DMS153 treated with DMSO at 0.1 percent for 48 hours (cell line): ENCODE data around the gene OTOG.

Experiments used
- DNase-seq: peaks from one replicate; lab custom pipeline; 2025; ENCODE audit not compliant: unreplicated experiment; lab: John Stamatoyannopoulos, UW

OTOG gene, protein sequence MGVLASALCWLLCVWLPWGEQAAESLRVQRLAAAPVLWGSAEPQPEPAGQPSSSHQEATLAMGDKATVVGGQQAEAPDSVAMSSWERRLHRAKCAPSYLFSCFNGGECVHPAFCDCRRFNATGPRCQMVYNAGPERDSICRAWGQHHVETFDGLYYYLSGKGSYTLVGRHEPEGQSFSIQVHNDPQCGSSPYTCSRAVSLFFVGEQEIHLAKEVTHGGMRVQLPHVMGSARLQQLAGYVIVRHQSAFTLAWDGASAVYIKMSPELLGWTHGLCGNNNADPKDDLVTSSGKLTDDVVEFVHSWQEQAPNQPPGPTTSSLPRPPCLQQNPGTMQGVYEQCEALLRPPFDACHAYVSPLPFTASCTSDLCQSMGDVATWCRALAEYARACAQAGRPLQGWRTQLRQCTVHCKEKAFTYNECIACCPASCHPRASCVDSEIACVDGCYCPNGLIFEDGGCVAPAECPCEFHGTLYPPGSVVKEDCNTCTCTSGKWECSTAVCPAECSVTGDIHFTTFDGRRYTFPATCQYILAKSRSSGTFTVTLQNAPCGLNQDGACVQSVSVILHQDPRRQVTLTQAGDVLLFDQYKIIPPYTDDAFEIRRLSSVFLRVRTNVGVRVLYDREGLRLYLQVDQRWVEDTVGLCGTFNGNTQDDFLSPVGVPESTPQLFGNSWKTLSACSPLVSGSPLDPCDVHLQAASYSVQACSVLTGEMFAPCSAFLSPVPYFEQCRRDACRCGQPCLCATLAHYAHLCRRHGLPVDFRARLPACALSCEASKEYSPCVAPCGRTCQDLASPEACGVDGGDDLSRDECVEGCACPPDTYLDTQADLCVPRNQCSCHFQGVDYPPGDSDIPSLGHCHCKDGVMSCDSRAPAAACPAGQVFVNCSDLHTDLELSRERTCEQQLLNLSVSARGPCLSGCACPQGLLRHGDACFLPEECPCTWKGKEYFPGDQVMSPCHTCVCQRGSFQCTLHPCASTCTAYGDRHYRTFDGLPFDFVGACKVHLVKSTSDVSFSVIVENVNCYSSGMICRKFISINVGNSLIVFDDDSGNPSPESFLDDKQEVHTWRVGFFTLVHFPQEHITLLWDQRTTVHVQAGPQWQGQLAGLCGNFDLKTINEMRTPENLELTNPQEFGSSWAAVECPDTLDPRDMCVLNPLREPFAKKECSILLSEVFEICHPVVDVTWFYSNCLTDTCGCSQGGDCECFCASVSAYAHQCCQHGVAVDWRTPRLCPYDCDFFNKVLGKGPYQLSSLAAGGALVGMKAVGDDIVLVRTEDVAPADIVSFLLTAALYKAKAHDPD (N-terminal part only)

DNA sequence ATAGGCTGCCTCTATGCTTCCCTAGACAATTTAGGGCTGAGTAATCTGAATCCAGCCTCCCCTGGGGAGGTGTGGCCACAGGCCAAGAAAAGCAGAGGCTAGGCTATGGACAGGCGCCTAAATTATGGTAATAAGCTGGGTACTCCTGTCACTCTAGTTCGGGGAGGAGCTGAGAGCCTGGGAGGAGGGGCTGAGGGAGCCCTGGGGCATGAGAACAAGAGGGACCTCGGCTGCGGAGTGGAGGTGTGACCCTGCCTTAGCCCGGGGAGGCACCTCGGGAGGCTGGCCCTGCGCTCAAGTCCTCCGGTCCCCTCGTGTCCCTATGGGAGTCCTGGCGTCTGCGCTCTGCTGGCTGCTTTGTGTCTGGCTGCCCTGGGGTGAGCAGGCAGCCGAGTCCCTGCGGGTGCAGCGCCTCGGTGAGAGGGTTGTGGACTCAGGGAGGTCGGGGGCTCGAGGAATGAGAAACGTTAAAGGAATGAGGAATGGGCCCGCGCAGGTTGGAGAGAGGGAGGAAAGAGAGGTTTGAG is at the start of gene OTOG:
Gene OTOG, plus strand, starts transcription at position 209 of the 527 bp plus-strand sequence. Its CDS starts 114 bp downstream, at position 323.
- DNase-seq: peak; percentile 48

DNA sequence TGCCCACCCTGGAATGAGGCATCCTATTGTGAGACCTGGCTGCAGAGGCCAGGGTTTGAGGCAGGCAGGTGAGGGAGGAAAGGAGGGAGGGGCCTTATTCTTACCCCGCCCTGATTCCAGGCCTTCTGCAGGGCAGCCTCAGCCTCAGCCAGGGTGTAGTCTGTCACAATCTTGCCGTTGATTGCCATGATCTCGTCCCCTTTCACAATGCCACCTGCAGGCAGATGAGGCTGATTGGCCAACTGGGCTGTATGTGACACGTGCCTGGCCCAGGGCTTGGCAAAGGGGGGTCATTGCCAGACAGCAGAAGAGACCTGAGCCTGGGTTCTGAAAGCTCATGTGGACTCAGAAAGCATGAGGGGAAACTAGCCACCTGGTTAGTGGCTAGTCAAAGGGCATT is 49.0 kb upstream of the OTOG start:
- peak; percentile 73 for DNase-seq

DNA sequence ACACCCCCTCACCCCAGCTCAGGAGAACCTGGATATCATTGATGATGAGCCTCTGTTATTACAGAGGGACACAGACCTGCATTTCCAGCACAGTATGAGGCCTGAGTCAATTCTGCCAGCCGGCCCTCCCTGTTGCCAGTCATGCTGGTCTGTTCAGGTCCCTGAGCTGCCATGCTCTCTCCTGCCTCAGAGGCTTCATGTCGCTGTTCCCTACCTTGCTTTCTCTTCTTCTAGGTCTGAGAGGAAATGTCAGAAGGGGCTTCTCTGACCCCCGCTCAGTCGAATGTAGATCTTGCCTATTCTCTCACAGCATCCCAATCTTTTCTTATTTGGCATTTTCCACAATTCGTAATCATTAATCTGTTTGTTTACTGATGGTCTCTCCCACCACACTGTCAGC is 48.6 kb upstream of the OTOG start:
- no peak for DNase-seq

- no peak for DNase-seq
Observed at GRCh38 chr11:17500673-17501072, 46.4 kb upstream of the OTOG start.

DNA sequence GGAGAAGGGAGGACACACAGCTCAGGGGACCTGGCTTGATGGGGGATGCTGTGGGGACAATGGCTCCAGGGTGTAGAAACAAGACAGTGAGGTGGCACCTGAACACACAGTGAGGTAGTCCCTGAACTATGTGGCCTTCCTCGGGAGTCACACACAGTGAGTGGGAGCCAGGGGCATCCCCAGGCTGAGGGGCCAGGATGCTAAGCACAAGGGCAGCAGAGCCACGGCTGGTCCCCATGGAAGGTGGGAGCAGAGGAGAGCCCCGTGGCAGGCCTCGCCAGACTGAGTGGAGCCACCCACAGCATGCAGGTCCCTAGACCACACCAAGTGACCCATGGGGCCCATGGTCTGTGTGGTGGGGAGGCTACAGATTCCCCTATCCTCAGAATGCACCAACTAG is 44.4 kb upstream of the OTOG start:
- no peak for DNase-seq

GRCh38 chr11:17504330-17505107 is 42.5 kb upstream of the OTOG start:
- DNase-seq: peak; percentile 66

GRCh38 chr11:17505146-17505545 is 41.9 kb upstream of the OTOG start:
- DNase-seq: no peak

DNA sequence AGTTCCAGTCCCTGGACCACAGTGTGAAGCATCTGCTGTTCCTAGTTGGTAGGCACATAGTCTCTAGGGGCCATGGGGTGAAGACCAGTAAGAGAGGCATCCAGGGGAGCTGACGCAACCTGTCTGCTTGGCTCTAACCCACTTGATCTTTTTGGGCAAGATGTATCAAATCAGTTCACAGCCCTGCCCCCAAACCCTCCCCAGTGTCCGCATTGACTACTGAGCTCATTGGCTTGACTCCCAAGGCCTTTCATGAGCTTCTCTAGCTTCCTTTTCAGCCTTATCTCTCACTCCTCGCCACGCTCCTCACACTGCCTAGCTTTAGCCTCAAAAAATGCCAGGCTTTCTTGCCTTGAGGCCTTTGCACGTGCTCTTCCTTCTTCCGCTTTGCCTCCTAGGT is 40.7 kb upstream of the OTOG start:
- no peak for DNase-seq

GRCh38 chr11:17506942-17507341 is 40.1 kb upstream of the OTOG start:
- no peak for DNase-seq

DNA sequence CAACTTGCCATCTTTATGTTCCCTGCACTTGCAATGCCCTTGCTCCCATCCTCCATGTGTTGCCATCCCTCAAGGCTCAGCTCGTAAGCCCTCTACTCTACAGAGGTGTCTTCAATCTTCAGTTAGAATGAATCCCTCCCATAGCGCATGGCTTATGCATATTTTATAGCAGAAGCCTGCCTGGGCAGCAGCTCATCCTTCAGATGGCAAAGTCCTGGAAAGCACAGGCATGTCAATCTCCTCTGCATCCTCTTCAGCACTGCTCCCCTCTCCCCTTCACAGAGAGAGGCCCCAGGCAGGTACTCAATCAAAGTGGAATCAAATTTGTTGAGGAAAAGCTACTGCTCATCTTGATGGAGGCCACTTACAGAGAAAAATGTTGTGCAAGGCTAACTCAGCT is 39.3 kb upstream of the OTOG start:
- DNase-seq: no peak

GRCh38 chr11:17508306-17508705 is 38.8 kb upstream of the OTOG start:
- DNase-seq: no peak

DNA sequence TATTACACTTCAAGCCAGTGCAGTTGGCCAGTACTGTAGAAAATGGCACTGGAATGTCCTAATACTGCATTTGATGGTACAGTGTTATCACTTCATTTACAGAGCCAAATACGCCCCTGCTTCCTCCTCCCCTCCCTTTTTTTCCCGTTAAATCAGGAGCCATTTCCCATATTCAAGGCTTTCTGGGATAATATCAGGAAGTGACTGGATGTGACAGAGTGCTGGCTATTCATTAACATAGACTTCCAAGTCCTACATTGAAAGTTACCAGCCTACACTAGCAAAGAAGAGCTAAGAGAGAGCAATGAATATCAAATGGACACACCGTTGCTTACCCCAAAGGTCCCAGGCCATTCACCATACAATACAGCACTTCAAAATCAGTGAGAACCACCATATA is 38.3 kb upstream of the OTOG start:
- DNase-seq: no peak

DNA sequence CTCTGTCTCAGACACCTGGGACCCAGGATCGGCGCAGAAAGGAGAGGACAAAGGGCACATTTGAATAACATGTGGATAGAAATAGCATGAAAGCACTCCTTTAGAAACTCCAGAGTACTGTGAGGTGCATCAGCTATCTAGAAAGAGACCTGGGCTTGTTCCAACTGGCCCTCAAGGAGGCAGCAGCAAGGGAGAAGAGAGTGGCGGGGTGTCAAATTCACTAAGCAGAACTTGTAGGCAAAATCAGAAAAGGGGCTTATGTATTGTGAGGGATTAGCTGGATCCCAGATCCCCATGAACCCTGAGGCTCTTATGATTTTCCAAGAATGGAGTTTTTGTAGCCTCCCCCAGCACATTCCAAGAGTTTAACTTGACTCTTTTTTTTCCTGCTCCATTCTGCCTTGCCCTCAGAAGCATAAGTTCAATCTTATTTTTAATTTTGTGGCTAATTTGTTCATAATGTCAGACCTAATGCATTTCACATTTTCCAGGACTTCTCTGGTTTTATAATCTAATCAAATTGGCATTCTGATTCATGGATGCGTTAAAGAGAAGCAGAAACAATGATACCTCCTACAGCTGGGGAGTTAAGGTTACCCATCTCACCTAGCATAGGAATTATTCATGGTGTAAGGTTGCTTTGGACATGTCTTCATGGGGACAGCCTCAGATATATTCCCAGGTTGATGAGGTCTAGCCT is 36.4 kb upstream of the OTOG start:
- no peak for DNase-seq

- DNase-seq: no peak
Observed at GRCh38 chr11:17511571-17511970, 35.5 kb upstream of the OTOG start.

- DNase-seq: no peak
Observed at GRCh38 chr11:17512101-17512500, 35.0 kb upstream of the OTOG start.

GRCh38 chr11:17513853-17514252 is 33.2 kb upstream of the OTOG start:
- DNase-seq: no peak

DNA sequence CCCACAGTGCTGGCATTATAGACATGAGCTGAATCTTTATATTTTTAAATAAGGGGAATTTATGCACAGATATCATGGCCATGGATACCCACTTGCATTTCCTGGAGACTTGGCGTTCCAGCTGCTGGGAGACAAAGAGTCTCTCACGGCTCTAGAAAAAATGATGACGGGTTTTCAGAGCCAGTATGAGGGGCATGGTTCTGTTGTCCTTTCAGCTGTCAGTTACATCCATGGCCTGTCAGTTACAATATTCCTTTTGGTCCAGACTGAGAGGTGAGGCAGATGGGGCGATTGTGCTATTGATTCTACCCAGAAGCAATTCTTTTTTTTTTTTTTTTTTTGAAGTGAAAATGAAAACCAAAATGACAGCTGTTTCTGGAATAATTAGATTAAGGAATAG is 32.6 kb upstream of the OTOG start:
- no peak for DNase-seq

- no peak for DNase-seq
Observed at GRCh38 chr11:17515443-17516176, 31.4 kb upstream of the OTOG start.

DNA sequence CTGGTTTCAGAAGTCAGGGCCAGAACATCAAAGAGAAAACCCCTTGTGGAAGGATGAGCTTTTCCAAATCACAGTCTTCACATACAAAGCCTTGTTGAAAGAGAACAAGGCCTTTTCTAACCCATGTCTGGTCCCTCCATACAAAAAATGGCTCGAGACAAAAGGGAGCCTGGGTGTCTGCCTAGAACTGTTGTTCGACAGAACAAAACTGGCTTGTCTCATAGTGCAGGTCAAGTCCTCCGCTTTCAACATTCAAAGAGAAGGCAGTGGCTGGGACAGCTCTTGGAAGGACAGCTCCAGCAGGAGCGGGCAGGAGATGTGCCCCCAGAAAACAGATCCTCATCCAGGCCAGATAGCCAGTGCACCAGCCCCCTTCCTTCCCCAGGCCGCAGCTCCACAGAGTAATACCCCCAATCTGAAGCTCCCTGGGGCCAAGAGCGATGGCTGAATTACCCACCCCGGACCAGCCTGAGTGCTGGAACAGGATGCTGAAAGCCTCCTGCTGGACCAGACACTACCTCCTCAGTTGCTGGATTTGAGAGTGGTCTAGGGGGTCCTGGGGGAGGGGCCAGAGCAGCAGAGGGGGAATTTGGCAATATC is 30.4 kb upstream of the OTOG start:
- no peak for DNase-seq
